HG03045 (cell line): ENCODE results near the gene CNIH4.
A peak's percentile ranks its signal among the peaks of the same experiment; 100 is the strongest.
"Not testable (repeated sequence)": the region's sequence is repeated elsewhere in the genome, so short reads cannot be mapped to it uniquely, and the experiment has no call there.

Source experiments
- ATAC-seq: cut with Tn5 transposase; IDR thresholded peaks from one replicate; pipeline ENCODE4 v1.9.1; 2021; ENCODE audit warnings: mild to moderate bottlenecking, moderate library complexity; ENCODE audit not compliant: unreplicated experiment

CNIH4 gene

DNA sequence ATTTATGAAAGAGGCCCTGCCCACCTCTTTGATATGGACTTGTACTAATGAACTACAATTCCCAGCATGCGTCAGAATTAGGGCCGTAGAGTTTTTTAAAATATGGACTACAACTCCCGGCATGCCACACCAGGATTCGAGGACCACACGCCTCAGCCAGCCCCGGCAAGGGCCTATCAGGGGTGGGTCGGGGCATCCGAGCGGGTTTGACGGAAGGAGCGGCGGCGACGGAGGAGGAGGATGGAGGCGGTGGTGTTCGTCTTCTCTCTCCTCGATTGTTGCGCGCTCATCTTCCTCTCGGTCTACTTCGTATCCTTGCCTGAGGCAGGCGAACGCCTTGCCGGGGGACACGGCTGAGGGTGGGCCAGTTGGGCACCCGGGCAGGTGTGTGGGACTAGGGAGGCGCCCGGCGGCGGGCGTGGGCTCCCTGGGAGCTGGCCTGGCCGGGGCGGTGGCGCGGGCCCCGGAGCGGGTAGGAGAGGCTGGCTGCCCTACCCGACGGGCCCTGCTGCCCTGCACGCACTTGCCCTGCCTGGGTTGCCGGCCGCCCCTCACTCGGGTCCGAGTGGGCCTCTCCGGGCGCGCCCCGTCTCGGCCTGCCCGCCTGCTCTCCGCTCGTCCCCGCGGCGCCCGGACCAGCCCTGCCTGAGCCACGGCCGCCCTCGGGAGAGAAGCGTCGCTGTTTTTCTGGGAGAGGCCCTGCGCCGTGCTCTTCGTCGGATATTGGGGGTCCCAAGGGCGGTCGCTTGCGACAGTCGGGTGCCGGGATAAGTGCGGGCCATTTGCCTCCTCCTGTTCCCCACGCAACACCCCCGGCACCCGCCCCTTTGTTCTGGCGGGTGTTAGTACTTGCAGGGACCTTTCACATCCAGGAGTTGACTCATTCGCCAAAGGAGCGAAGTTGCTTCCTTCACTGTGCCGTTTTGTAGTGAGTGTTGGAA is at the start of gene CNIH4:
CNIH4 (plus strand) TSS at position 195 of the 941 bp plus-strand sequence; CDS start at position 241, 46 bp downstream.
- peak; percentile 98 for ATAC-seq

DNA sequence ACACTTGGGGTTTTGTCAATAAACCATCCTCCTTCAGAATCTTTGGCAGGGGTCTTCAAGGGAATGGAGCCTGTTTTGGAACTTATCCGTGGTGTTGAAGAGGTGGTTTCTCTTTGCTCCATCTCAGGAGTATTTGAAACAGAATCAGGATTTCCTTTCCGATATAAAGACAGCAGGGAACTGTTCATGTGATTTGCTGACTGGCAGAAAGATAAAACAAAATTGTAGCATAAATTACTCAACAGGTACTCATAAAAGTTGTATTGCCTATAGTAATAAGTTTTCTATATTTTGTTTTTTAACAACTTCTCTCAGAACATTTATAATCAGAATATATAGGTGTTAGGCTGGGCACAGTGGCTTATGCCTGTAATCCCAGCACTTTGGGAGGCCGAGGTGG is 48.6 kb upstream of the CNIH4 start:
- ATAC-seq = no peak

- not testable (repeated sequence) for ATAC-seq
Measured at GRCh38 chr1:224311503-224311902, 45.2 kb upstream of the CNIH4 start.

DNA sequence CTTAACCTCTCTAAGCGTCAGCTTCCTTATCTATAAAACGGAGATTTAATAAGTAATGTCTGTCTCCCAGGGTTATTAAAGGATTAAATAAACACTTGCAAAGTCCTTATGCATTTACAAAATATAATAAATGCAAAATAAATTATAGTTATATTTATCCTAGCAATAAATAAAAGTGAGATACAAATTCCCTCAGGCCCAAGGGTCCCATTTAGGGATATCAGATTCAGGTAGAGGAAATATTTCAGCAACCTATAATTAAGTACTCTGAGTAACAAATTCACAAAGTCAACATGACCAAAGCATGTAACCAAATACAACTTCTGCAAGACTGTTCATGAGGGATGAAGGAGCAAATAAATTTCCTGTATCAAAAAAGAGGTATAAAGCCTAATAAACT is 44.7 kb upstream of the CNIH4 start:
- no peak for ATAC-seq

DNA sequence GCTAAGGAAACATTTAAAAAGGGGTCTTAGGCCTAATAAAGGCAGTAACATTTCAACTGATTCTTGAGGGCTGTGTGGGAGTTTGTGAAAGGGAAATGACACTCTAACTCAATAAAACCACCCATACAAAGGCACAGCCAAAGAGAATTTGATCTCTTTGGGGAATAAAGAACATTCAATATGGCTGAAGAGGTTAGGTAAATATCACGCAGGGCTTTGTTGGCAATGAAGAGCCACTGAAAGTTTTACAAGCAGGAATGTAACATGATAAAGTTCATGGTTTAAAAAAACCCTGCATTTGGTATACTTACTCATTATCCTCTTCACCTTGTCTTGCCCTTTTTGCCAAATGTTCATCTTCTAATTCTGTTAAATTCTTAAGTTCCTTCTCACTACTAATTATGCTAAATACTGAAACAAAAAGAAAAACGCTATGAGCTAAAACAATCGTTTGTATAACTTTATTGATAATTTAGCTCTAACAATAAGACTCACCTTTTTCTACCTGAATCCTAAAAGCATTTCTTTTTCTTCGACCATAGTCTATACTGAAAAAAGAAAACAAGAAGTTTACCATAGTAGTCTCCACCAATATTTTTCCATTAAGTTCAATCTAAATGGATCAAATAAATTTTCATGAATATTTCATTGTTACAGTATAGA is 39.2 kb upstream of the CNIH4 start:
- no peak for ATAC-seq

- no peak for ATAC-seq
Measured at GRCh38 chr1:224321706-224322105, 35.0 kb upstream of the CNIH4 start.

GRCh38 chr1:224325959-224326358 is 30.7 kb upstream of the CNIH4 start:
- ATAC-seq = no peak

GRCh38 chr1:224328644-224329043 is 28.0 kb upstream of the CNIH4 start:
- no peak for ATAC-seq

- ATAC-seq = no peak
Measured at GRCh38 chr1:224329484-224329841, 27.2 kb upstream of the CNIH4 start.

DNA sequence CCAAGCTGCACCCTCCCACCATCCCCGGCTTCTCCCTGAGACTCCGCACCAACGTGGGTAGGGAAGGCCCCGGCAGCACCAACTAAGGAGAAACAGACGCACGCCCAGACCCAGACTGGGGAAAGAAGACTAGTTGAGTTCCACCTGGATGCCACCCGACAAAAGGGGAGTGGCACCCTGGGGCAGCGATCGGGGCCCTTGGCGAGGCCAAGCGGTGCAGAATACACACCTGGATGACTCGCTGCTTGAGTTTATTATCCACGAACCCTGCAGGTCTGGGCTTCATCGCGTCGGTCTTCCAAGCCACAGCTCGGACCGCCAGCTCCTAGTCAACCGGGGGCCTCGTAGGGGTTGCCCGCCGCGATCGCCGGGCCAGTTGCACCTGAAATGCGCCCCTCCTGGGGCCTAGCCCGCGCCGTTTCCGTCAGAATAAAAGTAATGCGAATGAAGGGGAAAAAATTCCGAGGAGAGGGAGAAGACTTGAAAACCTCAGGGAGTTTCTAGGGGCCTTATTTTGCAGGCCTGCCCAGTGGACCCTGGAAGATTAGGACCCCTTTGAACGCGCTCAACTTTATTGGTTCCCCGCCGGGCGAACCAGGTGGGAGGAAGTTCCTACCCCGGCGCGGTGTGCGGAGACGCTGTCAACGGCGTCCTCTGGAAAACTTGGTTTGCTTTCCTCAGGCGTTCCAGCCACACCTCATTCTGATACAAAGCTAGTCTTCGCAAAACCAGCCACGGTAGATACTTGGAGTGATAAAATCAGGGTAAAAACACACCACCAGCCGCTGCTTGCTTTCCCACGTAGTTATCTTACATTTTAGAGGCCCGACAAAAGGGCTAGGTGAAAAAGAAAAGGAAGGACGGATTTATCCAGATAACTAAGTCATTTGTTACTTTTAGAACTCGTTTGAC is 26.6 kb upstream of the CNIH4 start, which contains the start of gene NVL:
NVL (minus strand) TSS at position 331 of the 912 bp plus-strand sequence; CDS start at position 286, 45 bp downstream.
- peak; percentile 84 for ATAC-seq

- ATAC-seq = no peak
Measured at GRCh38 chr1:224331326-224331725, 25.4 kb upstream of the CNIH4 start.

GRCh38 chr1:224331824-224332223 is 24.9 kb upstream of the CNIH4 start:
- no peak for ATAC-seq

DNA sequence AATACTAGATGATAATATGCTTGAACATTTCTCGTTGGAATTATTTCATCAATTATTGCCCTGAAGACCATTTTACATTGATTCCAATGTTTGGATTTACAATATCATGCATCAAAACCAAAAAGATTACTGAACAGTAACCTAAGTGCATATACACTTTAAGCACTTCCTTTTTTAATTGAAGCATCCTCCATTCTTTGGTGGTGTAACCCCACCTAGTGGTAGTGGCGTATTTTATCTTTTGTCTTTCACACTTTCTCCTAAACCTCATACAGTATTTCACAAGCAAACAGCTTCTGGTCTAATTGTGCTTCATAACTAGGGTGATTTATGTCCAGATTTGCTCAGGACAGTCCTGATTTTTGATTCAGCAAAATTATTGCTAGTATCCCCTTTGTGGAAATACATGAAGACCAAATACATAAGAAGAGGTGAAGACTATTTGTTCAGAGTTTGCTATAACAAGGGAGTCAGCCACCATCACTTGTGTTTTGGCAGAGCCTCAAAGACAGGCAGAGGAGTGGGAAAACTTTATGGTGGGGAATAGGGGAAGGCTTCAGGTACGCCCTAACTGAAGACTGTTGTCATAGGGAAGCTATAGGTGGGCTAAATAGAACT is 23.3 kb upstream of the CNIH4 start:
- peak; percentile 33 for ATAC-seq

GRCh38 chr1:224333939-224334786 is 22.5 kb upstream of the CNIH4 start:
- ATAC-seq = no peak

- no peak for ATAC-seq
Measured at GRCh38 chr1:224338150-224338838, 18.4 kb upstream of the CNIH4 start.

- no peak for ATAC-seq
Measured at GRCh38 chr1:224339442-224340033, 17.1 kb upstream of the CNIH4 start.

DNA sequence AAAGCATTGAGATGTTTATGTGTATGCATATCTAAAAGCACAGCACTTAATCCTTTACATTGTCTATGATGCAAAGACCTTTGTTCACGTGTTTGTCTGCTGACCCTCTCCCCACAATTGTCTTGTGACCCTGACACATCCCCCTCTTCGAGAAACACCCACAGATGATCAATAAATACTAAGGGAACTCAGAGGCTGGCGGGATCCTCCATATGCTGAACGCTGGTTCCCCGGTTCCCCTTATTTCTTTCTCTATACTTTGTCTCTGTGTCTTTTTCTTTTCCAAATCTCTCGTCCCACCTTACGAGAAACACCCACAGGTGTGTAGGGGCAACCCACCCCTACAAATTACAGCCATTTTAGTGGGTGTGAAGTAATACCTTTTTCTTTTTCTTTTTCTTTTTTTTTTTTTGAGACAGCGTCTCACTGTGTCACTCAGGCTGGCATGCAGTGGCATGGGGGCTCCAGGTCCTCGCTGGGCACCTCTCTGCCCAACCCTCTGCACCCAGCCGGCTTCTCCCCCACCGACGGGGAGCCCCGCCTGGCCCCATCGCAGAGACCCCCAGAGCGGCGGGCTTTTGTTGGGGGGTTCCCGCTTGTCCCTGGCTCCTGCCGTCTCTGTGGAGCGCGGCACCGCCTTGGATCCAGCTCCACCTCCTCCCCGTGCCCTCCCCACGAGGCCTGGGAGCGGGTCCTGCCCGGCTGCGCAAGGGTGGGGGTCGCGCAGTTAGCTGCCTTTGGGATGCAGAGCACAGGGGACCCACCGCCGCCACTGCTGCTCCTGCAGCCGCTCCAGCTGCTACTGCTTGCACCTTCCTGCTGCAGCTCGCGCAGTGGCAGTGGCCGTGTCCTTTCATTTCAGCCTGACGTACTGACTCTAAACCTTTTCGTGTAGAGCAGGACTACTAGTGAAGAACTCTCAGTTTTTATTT is 16.0 kb upstream of the CNIH4 start:
- ATAC-seq = peak; percentile 66

- no peak for ATAC-seq
Measured at GRCh38 chr1:224343679-224344078, 13.0 kb upstream of the CNIH4 start.
